K562 (cell line): ENCODE measurements around the gene ETNK2. TPM values are rescaled to one million over a fixed set of nuclear protein-coding genes. Genes with fewer than 3 reads are reported as not detected.
A peak's percentile ranks its signal among the peaks of the same experiment; 100 is the strongest.

ENCODE experiments used
- ARHGAP35 ChIP-seq: fragments of 450-650 bp; IDR thresholded peaks from 2 replicates; pipeline ENCODE4 v1.6.1; 2018; ENCODE audit not compliant: partially characterized antibody
- CC2D1A ChIP-seq: fragments of 450-650 bp; IDR thresholded peaks from 2 replicates; pipeline ENCODE4 v1.6.1; 2017; ENCODE audit warnings: mild to moderate bottlenecking
- E2F3 ChIP-seq: fragments of 250-450 bp; sonication (Bioruptor Pico); IDR thresholded peaks from 2 replicates; pipeline ENCODE4 v1.4.0; 2020; ENCODE audit warnings: mild to moderate bottlenecking
- EZH2 ChIP-seq: IDR thresholded peaks from 2 replicates; pipeline ENCODE4 v1.6.1; 2012; ENCODE audit warnings: low read depth, mild to moderate bottlenecking, inconsistent platforms, low read length, borderline replicate concordance
- FOXA1 ChIP-seq: fragments of 450-650 bp; IDR thresholded peaks from 2 replicates; pipeline ENCODE4 v1.6.1; 2016; ENCODE audit warnings: mild to moderate bottlenecking, borderline replicate concordance
- GABPA ChIP-seq: fragments of 200-800 bp; sonication (Bioruptor generic); conservative IDR thresholded peaks from 2 replicates; pipeline ENCODE4 v1.6.1; 2016; ENCODE audit warnings: low read depth, missing genetic modification characterization, missing compliant biosample characterization
- KDM1A ChIP-seq, 2 experiments: fragments of 450-650 bp; IDR thresholded peaks; 2 replicates each; pipeline ENCODE4 v1.6.1; 2016; ENCODE audit warnings: mild to moderate bottlenecking in 2 of 2
- LARP7 ChIP-seq: fragments of 450-650 bp; IDR thresholded peaks from 2 replicates; pipeline ENCODE4 v1.6.1; 2016
- PBX2 ChIP-seq, 2 experiments: IDR thresholded peaks in 1 of 2; conservative IDR thresholded peaks in 1 of 2; 2 replicates each; pipeline ENCODE4 v1.6.1; 2016; ENCODE audit warnings: low read depth in 2 of 2, mild to moderate bottlenecking in 1 of 2, missing compliant biosample characterization in 1 of 2, missing genetic modification characterization in 1 of 2, moderate library complexity in 1 of 2
- PKNOX1 ChIP-seq: fragments of 450-650 bp; IDR thresholded peaks from 2 replicates; pipeline ENCODE4 v1.6.1; 2016
- POLR2B ChIP-seq: fragments of 450-650 bp; IDR thresholded peaks from 2 replicates; pipeline ENCODE4 v1.6.1; 2018; ENCODE audit warnings: low read depth; ENCODE audit not compliant: partially characterized antibody
- PPARD ChIP-seq: fragments of 250-450 bp; sonication (Bioruptor Pico); IDR thresholded peaks from 2 replicates; pipeline ENCODE4 v1.8.0; 2022; ENCODE audit warnings: inconsistent platforms, mild to moderate bottlenecking, moderate library complexity
- SMARCB1 ChIP-seq: IDR thresholded peaks from 2 replicates; pipeline ENCODE4 v1.6.1; 2011; ENCODE audit warnings: improper control_type of control experiment, low read depth; ENCODE audit not compliant: insufficient read length
- VEZF1 ChIP-seq: fragments of 200-800 bp; sonication (Bioruptor generic); IDR thresholded peaks from 2 replicates; pipeline ENCODE4 v1.6.1; 2017; ENCODE audit warnings: missing genetic modification characterization, missing compliant biosample characterization
- ZBTB12 ChIP-seq: fragments of 250-450 bp; sonication (Bioruptor Pico); IDR thresholded peaks from 2 replicates; pipeline ENCODE4 v1.4.0; 2020
- ZNF134 ChIP-seq: fragments of 250-450 bp; sonication (Bioruptor Pico); conservative IDR thresholded peaks from 2 replicates; pipeline ENCODE4 v1.4.0; 2020
- ZNF140 ChIP-seq: fragments of 250-450 bp; sonication (Bioruptor Pico); IDR thresholded peaks from 2 replicates; pipeline ENCODE4 v1.8.0; 2021; ENCODE audit warnings: moderate library complexity, mild to moderate bottlenecking, inconsistent platforms
- ZNF444 ChIP-seq: fragments of 250-450 bp; sonication (Bioruptor Pico); IDR thresholded peaks from 2 replicates; pipeline ENCODE4 v1.4.0; 2020; ENCODE audit warnings: mild to moderate bottlenecking, moderate library complexity
- polyA plus RNA-seq, 8 experiments: library from polyadenylated mRNA; depleted of rRNA in 4 of 8; stranded (reverse) in 5 of 8; unstranded in 3 of 8; fragments of >200 nt; fragmentation: Nextera tagmentation in 2 of 8; fragmentation: Illumina TruSeq in 1 of 8; extraction: Ambion mirVana in 2 of 8; extraction: Trizol in 1 of 8; gene quantifications; 2 replicates each; pipeline versions ENCODE4 v1.2.1 to v1.2.3, GENCODE V29; 2011 to 2014; ENCODE audit warnings: inconsistent platforms in 1 of 8, missing spikeins in 1 of 8
- total RNA-seq, 7 experiments: library from RNA; depleted of rRNA in 6 of 7; stranded (reverse); fragments of >200 nt in 6 of 7; fragmentation: Illumina TruSeq in 2 of 7; extraction: Trizol in 2 of 7; gene quantifications; 2 replicates each; pipeline versions ENCODE4 v1.2.1 to v1.2.3, GENCODE V29; 2011 to 2021; ENCODE audit warnings: low replicate concordance in 1 of 7
- TF ChIP-seq, protein P1 (sequence below): sonication (generic); IDR thresholded peaks from 2 replicates; pipeline ENCODE4 v1.6.1; 2016
- TF ChIP-seq, protein P2 (sequence below): fragments of 250-450 bp; sonication (Bioruptor Pico); IDR thresholded peaks from 2 replicates; pipeline ENCODE4 v1.5.0; 2020; ENCODE audit warnings: mild to moderate bottlenecking, borderline replicate concordance

ETNK2 gene
- total and polyA plus RNA-seq, 9 of the 15 experiments (the other 6 are each of a cell fraction or from before 2014, with no cell fraction given), result 0.03 to 0.38 (median 0.13) TPM; not detected in 4

- TF ChIP-seq ZBTB12 (CRISPR knock-in tag) (peak; percentile 82), SMARCB1 (no peak), ZNF134 (CRISPR knock-in tag) (peak; percentile 80), ZNF444 (CRISPR knock-in tag) (peak; percentile 91), ARHGAP35 (no peak), FOXA1 (no peak), PKNOX1 (no peak), POLR2B (no peak), PPARD (no peak), CC2D1A (no peak), VEZF1 (CRISPR knock-in tag) (peak; percentile 55; the same call in 1 of the 2 replicates), E2F3 (CRISPR knock-in tag) (peak; percentile 93), LARP7 (no peak), EZH2 (no peak), KDM1A (IDR thresholded peaks at IDR 0.05) (no peak), ZNF140 (CRISPR knock-in tag) (no peak), PBX2 (CRISPR knock-in tag; IDR thresholded peaks at IDR 0.05; ENCODE audit: low read depth) (no peak), PBX2 (tag; conservative IDR thresholded peaks at IDR 0.05; ENCODE audit: low read depth) (no peak), GABPA (no peak)
- TF ChIP-seq, protein P1, sequence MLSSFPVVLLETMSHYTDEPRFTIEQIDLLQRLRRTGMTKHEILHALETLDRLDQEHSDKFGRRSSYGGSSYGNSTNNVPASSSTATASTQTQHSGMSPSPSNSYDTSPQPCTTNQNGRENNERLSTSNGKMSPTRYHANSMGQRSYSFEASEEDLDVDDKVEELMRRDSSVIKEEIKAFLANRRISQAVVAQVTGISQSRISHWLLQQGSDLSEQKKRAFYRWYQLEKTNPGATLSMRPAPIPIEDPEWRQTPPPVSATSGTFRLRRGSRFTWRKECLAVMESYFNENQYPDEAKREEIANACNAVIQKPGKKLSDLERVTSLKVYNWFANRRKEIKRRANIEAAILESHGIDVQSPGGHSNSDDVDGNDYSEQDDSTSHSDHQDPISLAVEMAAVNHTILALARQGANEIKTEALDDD, result no peak
- TF ChIP-seq, protein P2, sequence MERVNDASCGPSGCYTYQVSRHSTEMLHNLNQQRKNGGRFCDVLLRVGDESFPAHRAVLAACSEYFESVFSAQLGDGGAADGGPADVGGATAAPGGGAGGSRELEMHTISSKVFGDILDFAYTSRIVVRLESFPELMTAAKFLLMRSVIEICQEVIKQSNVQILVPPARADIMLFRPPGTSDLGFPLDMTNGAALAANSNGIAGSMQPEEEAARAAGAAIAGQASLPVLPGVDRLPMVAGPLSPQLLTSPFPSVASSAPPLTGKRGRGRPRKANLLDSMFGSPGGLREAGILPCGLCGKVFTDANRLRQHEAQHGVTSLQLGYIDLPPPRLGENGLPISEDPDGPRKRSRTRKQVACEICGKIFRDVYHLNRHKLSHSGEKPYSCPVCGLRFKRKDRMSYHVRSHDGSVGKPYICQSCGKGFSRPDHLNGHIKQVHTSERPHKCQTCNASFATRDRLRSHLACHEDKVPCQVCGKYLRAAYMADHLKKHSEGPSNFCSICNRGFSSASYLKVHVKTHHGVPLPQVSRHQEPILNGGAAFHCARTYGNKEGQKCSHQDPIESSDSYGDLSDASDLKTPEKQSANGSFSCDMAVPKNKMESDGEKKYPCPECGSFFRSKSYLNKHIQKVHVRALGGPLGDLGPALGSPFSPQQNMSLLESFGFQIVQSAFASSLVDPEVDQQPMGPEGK, result 0 out of 2 replicates have a peak, but pooled peaks have one; percentile 74
Observed at GRCh38 chr1:204171751-204172178, 19.9 kb upstream of the ETNK2 start (continued).
